GM18508 (cell line): Measurements from ENCODE around the gene MPZL3.
"Not testable (repeated sequence)": the region's sequence is repeated elsewhere in the genome, so short reads cannot be mapped to it uniquely, and the experiment has no call there.

Source experiments
- ATAC-seq: cut with Tn5 transposase; IDR thresholded peaks from one replicate; pipeline ENCODE4 v1.9.1; 2021; ENCODE audit warnings: moderate number of reproducible peaks; ENCODE audit not compliant: insufficient read depth, unreplicated experiment

The MPZL3 gene

GRCh38 chr11:118193910-118194566 lies 58.1 kb downstream of the MPZL3 start:
- ATAC-seq = no peak

DNA sequence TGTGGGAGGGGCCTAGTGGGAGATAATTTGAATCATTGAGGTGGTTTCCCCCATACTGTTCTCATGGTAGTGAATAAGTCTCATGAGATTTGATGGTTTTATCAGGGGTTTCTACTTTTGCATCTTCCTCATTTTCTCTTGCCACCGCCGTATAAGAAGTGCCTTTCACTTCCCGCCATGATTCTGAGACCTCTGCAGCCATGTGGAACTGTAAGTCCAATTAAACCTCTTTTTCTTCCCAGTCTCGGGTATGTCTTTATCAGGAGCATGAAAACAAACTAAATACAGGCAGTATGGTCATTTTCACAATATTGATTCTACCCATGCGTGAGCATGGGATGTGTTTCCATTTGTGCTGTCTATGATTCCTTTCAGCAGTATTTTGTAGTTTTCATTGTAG lies 59.3 kb downstream of the MPZL3 start:
- ATAC-seq = not testable (repeated sequence)

GRCh38 chr11:118190942-118191506 lies 61.1 kb downstream of the MPZL3 start:
- not testable (repeated sequence) for ATAC-seq

DNA sequence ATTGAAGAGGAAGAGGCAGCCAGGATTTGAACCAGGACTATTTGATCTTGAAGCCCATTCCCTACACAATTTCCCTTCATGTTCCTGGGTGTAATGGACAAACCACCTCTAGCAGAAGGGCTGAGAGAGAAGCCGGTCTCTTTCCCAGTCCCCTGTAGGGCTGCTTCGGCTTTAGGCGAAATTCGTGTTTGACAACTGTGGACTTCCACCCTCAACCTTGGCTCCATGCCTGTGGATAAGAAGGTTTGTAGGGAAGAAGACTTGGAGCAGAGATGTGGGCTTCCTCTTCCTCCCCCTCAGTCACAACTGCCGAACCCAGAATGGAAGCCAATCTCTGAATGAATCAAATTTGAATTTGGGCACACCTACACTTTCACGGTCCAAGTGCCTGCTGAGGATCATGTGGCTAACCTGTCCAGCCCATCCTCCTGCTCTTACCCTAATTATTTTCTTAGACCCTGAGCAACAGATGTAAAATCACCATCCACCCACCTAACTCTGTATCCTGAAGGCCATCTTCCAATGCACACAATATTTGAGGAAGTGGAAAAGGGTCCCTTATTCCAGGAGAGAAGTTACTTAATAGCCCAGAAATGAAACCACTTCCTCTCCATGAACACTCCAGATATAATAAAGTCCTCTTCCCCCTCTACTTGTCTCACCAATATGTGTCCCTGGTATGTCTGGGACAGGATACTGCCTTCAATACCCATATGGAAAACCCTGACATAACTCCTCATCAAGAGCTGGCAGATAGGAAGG lies 65.6 kb downstream of the MPZL3 start:
- ATAC-seq = no peak

GRCh38 chr11:118184784-118185579 lies 67.2 kb downstream of the MPZL3 start:
- no peak for ATAC-seq

DNA sequence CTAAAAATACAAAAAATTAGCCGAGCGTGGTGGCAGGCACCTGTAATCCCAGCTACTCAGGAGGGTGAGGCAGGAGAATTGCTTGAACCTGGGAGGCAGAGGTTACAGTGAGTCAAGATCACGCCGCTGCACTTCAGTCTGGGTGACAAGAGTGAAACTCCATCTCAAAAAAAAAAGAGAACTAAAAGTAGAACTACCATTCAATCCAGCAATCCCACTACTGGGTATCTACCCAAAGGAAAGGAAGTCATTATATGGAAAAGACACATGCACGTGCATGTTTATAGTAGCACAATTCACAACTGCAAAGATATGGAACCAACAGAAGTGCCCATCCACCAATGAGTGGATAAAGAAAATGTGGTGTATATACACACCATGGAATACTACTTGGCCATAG lies 68.5 kb downstream of the MPZL3 start:
- ATAC-seq = not testable (repeated sequence)

DNA sequence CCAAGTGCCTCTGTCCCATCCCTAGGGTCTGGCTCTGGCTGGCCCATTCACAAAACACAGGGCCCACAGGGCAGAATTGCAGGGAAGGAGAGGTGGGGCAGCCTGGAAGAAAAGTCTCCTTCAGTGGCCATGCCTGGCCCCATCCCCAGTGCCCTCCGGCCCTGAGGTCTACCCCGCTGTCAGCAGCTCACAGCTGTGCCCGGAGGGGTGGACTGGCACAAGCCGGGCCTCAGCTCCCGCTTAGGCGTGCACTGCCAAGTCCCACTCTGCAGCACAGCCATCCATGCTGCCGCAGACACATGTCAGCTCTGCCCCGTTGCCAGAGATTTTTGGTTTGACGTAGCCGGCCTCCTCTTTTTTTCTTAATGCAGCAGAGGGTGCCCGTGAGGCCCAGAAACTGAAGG lies 71.9 kb downstream of the MPZL3 start:
- no peak for ATAC-seq

DNA sequence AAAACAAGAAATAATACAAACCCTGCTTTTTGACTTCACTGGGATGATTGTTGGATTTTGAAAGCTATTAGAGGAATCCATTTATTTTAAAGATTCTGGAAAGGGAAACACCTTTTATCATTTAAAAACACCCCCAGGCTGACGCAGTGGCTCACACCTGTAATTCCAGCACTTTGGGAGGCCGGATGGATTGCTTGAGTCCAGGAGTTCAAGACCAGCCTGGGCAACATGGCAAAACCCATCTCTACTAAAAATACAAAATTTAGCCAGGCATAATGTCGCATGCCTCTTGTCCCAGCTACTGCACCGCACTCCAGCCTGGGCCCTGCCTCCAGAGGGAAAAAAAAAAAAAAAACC lies 75.4 kb downstream of the MPZL3 start:
- no peak for ATAC-seq
